Neural progenitor cell (in vitro differentiated cells): ENCODE measurements around the gene GIT2. TPM values are rescaled to one million over a fixed set of nuclear protein-coding genes. Genes with fewer than 3 reads are reported as not detected.

ENCODE experiments used
- DNase-seq: peaks from one replicate; pipeline ENCODE4 v3.0.0-alpha.2; 2016; ENCODE audit warnings: low spot score
- H2AFZ ChIP-seq: fragments of 200-600 bp; sonication (generic); replicated peaks from 2 replicates; pipeline ENCODE4 v1.6.1; 2016; ENCODE audit warnings: antibody characterized with exemption
- H3F3A ChIP-seq: fragments of 200-600 bp; sonication (generic); 2 replicates; pipeline ENCODE4 v1.6.1; 2016; ENCODE audit warnings: antibody characterized with exemption, low read depth
- H3K27ac ChIP-seq: fragments of 200-600 bp; sonication (generic); 2 replicates; pipeline ENCODE4 v1.5.1; 2016; ENCODE audit warnings: mild to moderate bottlenecking
- H3K27me3 ChIP-seq: fragments of 200-600 bp; sonication (generic); 2 replicates; pipeline ENCODE4 v1.6.1; 2016; ENCODE audit warnings: mild to moderate bottlenecking, moderate library complexity
- H3K36me3 ChIP-seq: fragments of 200-600 bp; sonication (generic); 2 replicates; pipeline ENCODE4 v1.5.1; 2016
- H3K4me1 ChIP-seq: fragments of 200-600 bp; sonication (generic); 2 replicates; pipeline ENCODE4 v1.6.1; 2016; ENCODE audit warnings: mixed run types
- H3K4me2 ChIP-seq: fragments of 200-600 bp; sonication (generic); 2 replicates; pipeline ENCODE4 v1.6.1; 2016
- H3K4me3 ChIP-seq: fragments of 200-600 bp; sonication (generic); 2 replicates; pipeline ENCODE4 v1.5.1; 2016
- H3K79me2 ChIP-seq: fragments of 200-600 bp; sonication (generic); 2 replicates; pipeline ENCODE4 v1.6.1; 2016; ENCODE audit warnings: low read depth
- H3K9ac ChIP-seq: fragments of 200-600 bp; sonication (generic); 2 replicates; pipeline ENCODE4 v1.6.1; 2016
- H3K9me3 ChIP-seq: fragments of 200-600 bp; sonication (generic); 2 replicates; pipeline ENCODE4 v1.5.1; 2016; ENCODE audit warnings: low read depth
- H4K20me1 ChIP-seq: fragments of 200-600 bp; sonication (generic); 2 replicates; pipeline ENCODE4 v1.6.1; 2016; ENCODE audit warnings: low read depth
- H3K27ac Mint-ChIP-seq: 3 replicates; pipeline ENCODE4 v1.8.0; 2021; ENCODE audit warnings: mixed read lengths
- H3K27me3 Mint-ChIP-seq: 2 replicates; pipeline ENCODE4 v1.8.0; 2022; ENCODE audit warnings: low read depth, mild to moderate bottlenecking, inconsistent platforms, moderate library complexity, mixed read lengths; ENCODE audit not compliant: insufficient read depth
- H3K36me3 Mint-ChIP-seq: 3 replicates; pipeline ENCODE4 v1.8.0; 2021; ENCODE audit warnings: mixed read lengths
- H3K4me1 Mint-ChIP-seq: 3 replicates; pipeline ENCODE4 v1.8.0; 2021; ENCODE audit warnings: mixed read lengths
- H3K4me3 Mint-ChIP-seq: 3 replicates; pipeline ENCODE4 v1.8.0; 2021; ENCODE audit warnings: mild to moderate bottlenecking, moderate library complexity, mixed read lengths
- H3K9me3 Mint-ChIP-seq: 3 replicates; pipeline ENCODE4 v1.8.0; 2020; ENCODE audit warnings: mixed read lengths
- CTCF ChIP-seq: fragments of 200-600 bp; sonication (generic); IDR thresholded peaks from 2 replicates; pipeline ENCODE4 v1.5.1; 2017; ENCODE audit warnings: antibody characterized with exemption, mild to moderate bottlenecking
- EZH2 ChIP-seq: fragments of 200-600 bp; sonication (generic); IDR thresholded peaks from 2 replicates; pipeline ENCODE4 v1.6.1; 2017; ENCODE audit warnings: antibody characterized with exemption, mild to moderate bottlenecking, moderate library complexity
- EZH2phosphoT487 ChIP-seq: fragments of 200-600 bp; sonication (generic); IDR thresholded peaks from 2 replicates; pipeline ENCODE4 v1.6.1; 2017; ENCODE audit warnings: antibody characterized with exemption
- total RNA-seq: library from RNA; depleted of rRNA; stranded (reverse); fragments of >200 nt; gene quantifications from 2 replicates; pipeline ENCODE4 v1.2.3, GENCODE V29; 2015; ENCODE audit warnings: low replicate concordance

GIT2 gene
- total RNA-seq, 1 donor from 2014 or later, result 28.5 TPM

GRCh38 chr12:109963330-109963729, 32.8 kb downstream of the GIT2 start:
- H3K4me1 Mint-ChIP-seq, result no peaks in the 10 kb centered on the region
- no peaks in the 10 kb centered on the region for H3K27me3 Mint-ChIP-seq
- H3K27ac ChIP-seq, result no peak overlapping the region
- H3K9ac ChIP-seq, result no peak overlapping the region
- no peak for DNase-seq
- H3K4me1 ChIP-seq, result no peaks in the 10 kb centered on the region
- no peaks in the 10 kb centered on the region for H3K27me3 ChIP-seq
- H3K4me2 ChIP-seq, result no peak overlapping the region
- no peaks in the 10 kb centered on the region for H3K79me2 ChIP-seq
- TF ChIP-seq CTCF (no peak), EZH2phosphoT487 (no peak), EZH2 (no peak)
- H3F3A ChIP-seq, result no peaks in the 10 kb centered on the region
- H3K27ac Mint-ChIP-seq, result no peak overlapping the region
- H3K4me3 ChIP-seq, result no peak overlapping the region
- no peaks in the 10 kb centered on the region for H3K36me3 ChIP-seq
- H3K36me3 Mint-ChIP-seq, result peaks cover 27% of the 10 kb centered on the region
- no peak overlapping the region for H3K4me3 Mint-ChIP-seq
- no peak overlapping the region for H2AFZ ChIP-seq
- H4K20me1 ChIP-seq, result no peaks in the 10 kb centered on the region
- H3K9me3 ChIP-seq, result no peaks in the 10 kb centered on the region
- H3K9me3 Mint-ChIP-seq, result no peaks in the 10 kb centered on the region

GRCh38 chr12:109962398-109962797, 33.8 kb downstream of the GIT2 start:
- no peaks in the 10 kb centered on the region for H3K9me3 ChIP-seq
- no peaks in the 10 kb centered on the region for H3K79me2 ChIP-seq
- TF ChIP-seq EZH2phosphoT487 (no peak), CTCF (no peak), EZH2 (no peak)
- H3K27me3 ChIP-seq, result no peaks in the 10 kb centered on the region
- H3K9ac ChIP-seq, result no peak overlapping the region
- DNase-seq, result no peak
- Mint-ChIP-seq H3K27me3 (no peaks in the 10 kb centered on the region), H3K4me1 (no peaks in the 10 kb centered on the region), H3K27ac (no peak overlapping the region), H3K4me3 (no peak overlapping the region), H3K36me3 (peaks cover 29% of the 10 kb centered on the region), H3K9me3 (no peaks in the 10 kb centered on the region)
- no peak overlapping the region for H3K4me3 ChIP-seq
- H3F3A ChIP-seq, result no peaks in the 10 kb centered on the region
- no peaks in the 10 kb centered on the region for H4K20me1 ChIP-seq
- H3K36me3 ChIP-seq, result no peaks in the 10 kb centered on the region
- H3K27ac ChIP-seq, result no peak overlapping the region
- H3K4me1 ChIP-seq, result no peaks in the 10 kb centered on the region
- no peak overlapping the region for H2AFZ ChIP-seq
- H3K4me2 ChIP-seq, result no peak overlapping the region

GRCh38 chr12:109961612-109962011, 34.6 kb downstream of the GIT2 start:
- Mint-ChIP-seq H3K4me3 (no peak overlapping the region), H3K36me3 (peaks cover 30% of the 10 kb centered on the region)
- no peak overlapping the region for H3K27ac ChIP-seq

More at GRCh38 chr12:109961612-109962011, 34.6 kb downstream of the GIT2 start:
- no peak overlapping the region for H3K27ac Mint-ChIP-seq
- DNase-seq, result no peak
- H3K4me3 ChIP-seq, result no peak overlapping the region
- no peaks in the 10 kb centered on the region for H3K4me1 Mint-ChIP-seq
- no peaks in the 10 kb centered on the region for H3K36me3 ChIP-seq
- no peak overlapping the region for H3K4me2 ChIP-seq
- TF ChIP-seq EZH2 (no peak), CTCF (no peak), EZH2phosphoT487 (no peak)
- H3K9ac ChIP-seq, result no peak overlapping the region
- no peaks in the 10 kb centered on the region for H3K9me3 Mint-ChIP-seq
- no peaks in the 10 kb centered on the region for H3K79me2 ChIP-seq
- no peaks in the 10 kb centered on the region for H3K27me3 Mint-ChIP-seq
- no peak overlapping the region for H2AFZ ChIP-seq
- no peaks in the 10 kb centered on the region for H4K20me1 ChIP-seq
- no peaks in the 10 kb centered on the region for H3F3A ChIP-seq
- no peaks in the 10 kb centered on the region for H3K4me1 ChIP-seq
- H3K9me3 ChIP-seq, result no peaks in the 10 kb centered on the region
- H3K27me3 ChIP-seq, result no peaks in the 10 kb centered on the region
